Measurements from ENCODE around the gene FITM1.
A peak's percentile ranks its signal among the peaks of the same experiment; 100 is the strongest.

The FITM1 gene, protein sequence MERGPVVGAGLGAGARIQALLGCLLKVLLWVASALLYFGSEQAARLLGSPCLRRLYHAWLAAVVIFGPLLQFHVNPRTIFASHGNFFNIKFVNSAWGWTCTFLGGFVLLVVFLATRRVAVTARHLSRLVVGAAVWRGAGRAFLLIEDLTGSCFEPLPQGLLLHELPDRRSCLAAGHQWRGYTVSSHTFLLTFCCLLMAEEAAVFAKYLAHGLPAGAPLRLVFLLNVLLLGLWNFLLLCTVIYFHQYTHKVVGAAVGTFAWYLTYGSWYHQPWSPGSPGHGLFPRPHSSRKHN

DNA sequence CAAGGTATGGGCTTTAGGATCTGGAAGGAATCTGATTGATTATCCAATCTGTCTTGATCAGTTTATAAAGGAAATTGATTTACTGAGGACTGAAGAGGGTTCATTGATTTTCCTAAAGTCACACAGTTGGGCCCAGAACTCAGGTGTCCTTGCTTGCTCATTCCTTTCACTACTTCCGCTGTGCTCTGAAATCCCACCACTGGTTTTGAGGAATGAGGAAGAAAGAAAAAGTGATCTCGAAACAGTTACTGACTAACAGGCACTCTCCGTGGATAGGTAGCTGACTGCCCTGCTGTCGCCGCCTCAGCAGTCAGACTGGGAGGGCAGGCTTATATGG, at the start of gene FITM1:
Gene FITM1 (plus strand): TSS at position 280 of the 337 bp plus-strand sequence. CDS start 905 bp downstream, outside the sequence.
- H3K9ac ChIP-seq (ENCODE audit: low read length), result no peak within 1 kb of the TSS
- H3K9me2 ChIP-seq (replicated peaks; ENCODE audit: insufficient read depth, low read length), result no peaks in the 10 kb centered on the region
- no peaks in the 10 kb centered on the region for H3K9me3 ChIP-seq (replicated peaks; ENCODE audit: insufficient read depth, low read length)
- no peak for DNase-seq
- no peaks in the 10 kb centered on the region for H4K20me1 ChIP-seq (ENCODE audit: insufficient read depth, low read length)
- H3K4me1 ChIP-seq (ENCODE audit: low read length), result no peaks in the 10 kb centered on the region
- no peak within 1 kb of the TSS for H3K27ac ChIP-seq (ENCODE audit: low read length)
- no peaks in the 10 kb centered on the region for H3K79me2 ChIP-seq (ENCODE audit: low read length)
- H3K36me3 ChIP-seq (replicated peaks; ENCODE audit: insufficient read depth, low read length), result no peaks in the 10 kb centered on the region
- H3K4me3 ChIP-seq (ENCODE audit: low read length), result no peak within 1 kb of the TSS
- H3F3A ChIP-seq (ENCODE audit: insufficient read depth, low read length), result no peaks in the 10 kb centered on the region
- H3K27me3 ChIP-seq (replicated peaks; ENCODE audit: insufficient read depth, low read length), result no peaks in the 10 kb centered on the region
- H2AFZ ChIP-seq (ENCODE audit: low read length), result no peak within 1 kb of the TSS
- H3K4me2 ChIP-seq (ENCODE audit: low read depth, low read length), result no peak within 1 kb of the TSS
- no peak for TF ChIP-seq EZH2phosphoT487 (IDR thresholded peaks at IDR 0.05; ENCODE audit: low read length)
- TF ChIP-seq, protein P1, sequence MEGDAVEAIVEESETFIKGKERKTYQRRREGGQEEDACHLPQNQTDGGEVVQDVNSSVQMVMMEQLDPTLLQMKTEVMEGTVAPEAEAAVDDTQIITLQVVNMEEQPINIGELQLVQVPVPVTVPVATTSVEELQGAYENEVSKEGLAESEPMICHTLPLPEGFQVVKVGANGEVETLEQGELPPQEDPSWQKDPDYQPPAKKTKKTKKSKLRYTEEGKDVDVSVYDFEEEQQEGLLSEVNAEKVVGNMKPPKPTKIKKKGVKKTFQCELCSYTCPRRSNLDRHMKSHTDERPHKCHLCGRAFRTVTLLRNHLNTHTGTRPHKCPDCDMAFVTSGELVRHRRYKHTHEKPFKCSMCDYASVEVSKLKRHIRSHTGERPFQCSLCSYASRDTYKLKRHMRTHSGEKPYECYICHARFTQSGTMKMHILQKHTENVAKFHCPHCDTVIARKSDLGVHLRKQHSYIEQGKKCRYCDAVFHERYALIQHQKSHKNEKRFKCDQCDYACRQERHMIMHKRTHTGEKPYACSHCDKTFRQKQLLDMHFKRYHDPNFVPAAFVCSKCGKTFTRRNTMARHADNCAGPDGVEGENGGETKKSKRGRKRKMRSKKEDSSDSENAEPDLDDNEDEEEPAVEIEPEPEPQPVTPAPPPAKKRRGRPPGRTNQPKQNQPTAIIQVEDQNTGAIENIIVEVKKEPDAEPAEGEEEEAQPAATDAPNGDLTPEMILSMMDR (IDR thresholded peaks at IDR 0.05; ENCODE audit: low read length), result no peak
- no peak for TF ChIP-seq EZH2 (optimal IDR thresholded peaks at IDR 0.05; ENCODE audit: low read depth, low read length)

DNA sequence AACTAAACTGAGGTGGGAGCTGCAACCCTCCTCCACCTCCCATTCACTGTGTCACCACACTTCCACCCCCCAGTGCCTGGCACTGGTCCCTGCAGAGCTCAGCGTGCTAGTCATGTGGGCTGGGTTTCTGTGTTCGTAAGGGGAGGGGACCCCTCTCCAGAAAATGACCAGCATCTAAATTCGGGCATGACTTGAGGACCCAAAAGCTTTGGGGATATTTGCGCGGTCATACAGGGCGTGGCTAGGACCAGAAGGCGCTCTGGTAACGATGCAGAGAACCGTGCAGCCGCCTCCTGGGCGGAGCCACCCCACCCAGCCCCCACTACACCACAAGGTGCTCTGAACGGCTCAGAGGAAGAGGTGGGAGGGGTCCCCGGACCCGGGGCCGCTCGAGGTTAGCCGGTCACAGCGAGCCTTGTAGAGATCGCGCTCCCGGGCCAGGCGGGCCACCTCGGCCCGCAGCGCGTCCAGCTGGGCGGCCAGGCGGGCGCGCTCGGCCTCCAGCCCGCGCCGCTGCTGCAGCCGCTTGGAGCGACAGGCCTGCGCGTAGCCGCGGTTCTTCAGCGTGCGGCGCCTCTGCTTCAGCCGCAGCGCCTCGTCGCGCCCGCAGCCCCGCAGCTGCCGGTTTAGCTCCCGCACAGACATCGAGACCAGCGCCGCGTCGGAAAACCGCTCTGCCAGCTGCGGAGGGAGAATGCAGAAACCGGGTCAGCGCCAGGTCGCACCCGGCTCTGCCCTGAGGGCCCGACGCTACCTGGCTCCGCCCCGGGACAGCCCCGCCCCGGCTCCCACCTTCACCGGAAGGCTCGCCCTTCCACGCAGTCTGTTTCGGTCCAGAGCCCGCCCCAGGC, 49.3 kb upstream of the FITM1 start:
- TF ChIP-seq, protein P1 (IDR thresholded peaks at IDR 0.05; ENCODE audit: low read length), result no peak
- TF ChIP-seq EZH2phosphoT487 (IDR thresholded peaks at IDR 0.05; ENCODE audit: low read length) (no peak), EZH2 (optimal IDR thresholded peaks at IDR 0.05; ENCODE audit: low read depth, low read length) (no peak)
- Histone ChIP-seq H3K4me2 (ENCODE audit: low read depth, low read length) (peak overlapping the region; percentile 77; the same call in 1 of the 2 replicates), H3K27me3 (replicated peaks; ENCODE audit: insufficient read depth, low read length) (no peaks in the 10 kb centered on the region), H3K4me1 (ENCODE audit: low read length) (peaks cover 8% of the 10 kb centered on the region), H3F3A (ENCODE audit: insufficient read depth, low read length) (no peaks in the 10 kb centered on the region), H3K36me3 (replicated peaks; ENCODE audit: insufficient read depth, low read length) (no peaks in the 10 kb centered on the region), H3K4me3 (ENCODE audit: low read length) (peak overlapping the region; percentile 56), H2AFZ (ENCODE audit: low read length) (0 out of 2 replicates have a peak overlapping the region, but pooled peaks have one; percentile 35), H3K9ac (ENCODE audit: low read length) (peak overlapping the region; percentile 29; the same call in 1 of the 2 replicates), H3K27ac (ENCODE audit: low read length) (no peak overlapping the region), H3K9me2 (replicated peaks; ENCODE audit: insufficient read depth, low read length) (no peaks in the 10 kb centered on the region), H3K79me2 (ENCODE audit: low read length) (no peaks in the 10 kb centered on the region), H3K9me3 (replicated peaks; ENCODE audit: insufficient read depth, low read length) (no peaks in the 10 kb centered on the region), H4K20me1 (ENCODE audit: insufficient read depth, low read length) (no peaks in the 10 kb centered on the region)
- peak; percentile 47 for DNase-seq

DNA sequence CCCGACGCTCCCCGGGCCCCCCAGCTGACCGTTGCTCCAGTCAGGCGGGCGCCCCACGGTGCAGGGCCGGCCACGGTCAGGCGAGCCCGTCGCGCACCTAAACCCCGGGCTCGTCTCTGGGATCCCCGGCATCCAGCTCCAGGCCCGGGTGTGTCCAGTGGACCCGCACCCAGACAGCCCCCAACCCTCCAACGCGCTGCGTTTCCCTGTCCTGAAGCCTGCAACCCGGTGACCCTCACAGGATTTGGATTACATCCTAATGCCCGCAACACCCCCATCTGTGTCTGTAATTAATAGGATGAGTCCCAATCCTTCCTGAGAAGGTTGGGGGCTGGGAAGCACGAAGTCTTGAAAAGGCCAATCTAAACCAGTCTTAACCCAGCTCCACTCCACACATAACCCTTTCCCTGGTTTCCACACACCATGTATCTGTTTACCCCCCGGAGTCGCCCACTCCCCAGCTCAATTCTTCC, 48.7 kb upstream of the FITM1 start:
- Histone ChIP-seq H3K36me3 (replicated peaks; ENCODE audit: insufficient read depth, low read length) (no peaks in the 10 kb centered on the region), H3K4me3 (ENCODE audit: low read length) (peak overlapping the region; percentile 56; the same call in 1 of the 2 replicates), H4K20me1 (ENCODE audit: insufficient read depth, low read length) (no peaks in the 10 kb centered on the region), H3K4me2 (ENCODE audit: low read depth, low read length) (peak overlapping the region; percentile 45; the same call in 1 of the 2 replicates), H3K27me3 (replicated peaks; ENCODE audit: insufficient read depth, low read length) (no peaks in the 10 kb centered on the region), H3K9me2 (replicated peaks; ENCODE audit: insufficient read depth, low read length) (no peaks in the 10 kb centered on the region), H2AFZ (ENCODE audit: low read length) (0 out of 2 replicates have a peak overlapping the region, but pooled peaks have one; percentile 42), H3K9ac (ENCODE audit: low read length) (peak overlapping the region; percentile 29; the same call in 1 of the 2 replicates), H3K79me2 (ENCODE audit: low read length) (no peaks in the 10 kb centered on the region), H3K27ac (ENCODE audit: low read length) (no peak overlapping the region), H3K4me1 (ENCODE audit: low read length) (peaks cover 8% of the 10 kb centered on the region), H3F3A (ENCODE audit: insufficient read depth, low read length) (no peaks in the 10 kb centered on the region), H3K9me3 (replicated peaks; ENCODE audit: insufficient read depth, low read length) (no peaks in the 10 kb centered on the region)
- no peak for DNase-seq
- TF ChIP-seq, protein P1 (IDR thresholded peaks at IDR 0.05; ENCODE audit: low read length), result no peak
- TF ChIP-seq EZH2phosphoT487 (IDR thresholded peaks at IDR 0.05; ENCODE audit: low read length) (no peak), EZH2 (optimal IDR thresholded peaks at IDR 0.05; ENCODE audit: low read depth, low read length) (no peak)
